ENCODE measurements around the gene SIRT3. TPM values are rescaled to one million over a fixed set of nuclear protein-coding genes. Genes with fewer than 3 reads are reported as not detected.

Gene SIRT3
- total and polyA plus RNA-seq, 4 donors, result 9.9 to 17.1 (median 14.6) TPM

DNA sequence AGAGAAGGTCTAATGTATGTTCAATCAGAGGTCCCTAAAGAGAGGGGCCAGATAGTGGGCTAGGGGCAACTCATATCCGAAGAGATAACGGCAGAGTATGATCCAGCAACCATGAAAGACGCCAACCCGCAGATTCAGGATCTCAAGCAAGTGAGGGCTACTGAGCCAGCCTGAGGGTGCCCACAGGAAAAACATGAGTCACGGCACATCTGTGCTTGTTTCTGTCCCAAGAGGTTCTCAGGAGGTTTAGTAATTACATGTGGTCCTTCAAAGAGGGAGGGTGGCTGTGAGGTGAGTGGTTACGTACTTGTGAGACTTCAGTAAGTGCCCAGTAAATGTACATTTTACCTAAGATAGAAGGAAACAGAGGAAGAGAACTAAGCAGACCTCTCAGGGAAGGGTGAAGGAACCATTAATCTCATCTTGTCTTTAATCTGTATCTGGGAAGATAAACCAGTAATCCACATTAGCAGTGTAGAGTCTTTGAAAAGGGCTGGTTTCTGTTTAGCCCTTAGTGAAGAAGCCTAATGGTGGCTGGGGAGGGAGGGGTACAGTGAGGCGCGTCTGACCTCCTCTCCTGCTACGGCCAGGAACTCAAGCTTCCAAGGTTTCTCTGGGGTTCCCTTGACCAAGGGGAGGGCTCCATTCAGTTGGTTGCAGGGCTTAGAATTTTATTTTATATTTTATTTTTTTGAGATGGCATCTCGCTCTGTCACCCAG lies 10.2 kb downstream of the SIRT3 start:
- Histone ChIP-seq H3K4me3 (ENCODE audit: low read depth in 1 of 3, low read length in 3 of 3) (no peak overlapping the region), H3K9ac (ENCODE audit: low read depth in 1 of 2, low read length in 2 of 2) (no peak overlapping the region), H3K36me3 (ENCODE audit: control insufficient read depth in 4 of 4, insufficient read depth in 3 of 4, low read depth in 1 of 4, low read length in 3 of 4) (peaks cover 0 to 17% (median 10%) of the 10 kb centered on the region in 4 donors), H3K9me3 (ENCODE audit: control insufficient read depth in 4 of 4, low read length in 3 of 4) (no peaks in the 10 kb centered on the region), H3K27ac (ENCODE audit: low read depth in 1 of 2, low read length in 2 of 2) (no peak overlapping the region), H3K27me3 (ENCODE audit: control insufficient read depth in 4 of 4, insufficient read depth in 4 of 4, low read length in 3 of 4) (no peaks in the 10 kb centered on the region), H3K4me1 (ENCODE audit: control insufficient read depth in 4 of 4, insufficient read depth in 4 of 4, low read length in 3 of 4) (no peaks in the 10 kb centered on the region)
- 96% methylated on average over 10 of the region's 10 CpGs for WGBS
- DNase-seq (ENCODE audit: low spot score), result no peak
- TF ChIP-seq HNF4G (IDR thresholded peaks at IDR 0.05) (no peak), HNF4A (conservative IDR thresholded peaks at IDR 0.05) (no peak), JUND (IDR thresholded peaks at IDR 0.05) (no peak), RXRA (IDR thresholded peaks at IDR 0.05) (no peak), EGR1 (IDR thresholded peaks at IDR 0.05; ENCODE audit: low read depth in 2 of 2) (no peak)
- TF ChIP-seq, protein P1, sequence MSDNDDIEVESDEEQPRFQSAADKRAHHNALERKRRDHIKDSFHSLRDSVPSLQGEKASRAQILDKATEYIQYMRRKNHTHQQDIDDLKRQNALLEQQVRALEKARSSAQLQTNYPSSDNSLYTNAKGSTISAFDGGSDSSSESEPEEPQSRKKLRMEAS (IDR thresholded peaks at IDR 0.05), result no peak
- TF ChIP-seq, protein P2, sequence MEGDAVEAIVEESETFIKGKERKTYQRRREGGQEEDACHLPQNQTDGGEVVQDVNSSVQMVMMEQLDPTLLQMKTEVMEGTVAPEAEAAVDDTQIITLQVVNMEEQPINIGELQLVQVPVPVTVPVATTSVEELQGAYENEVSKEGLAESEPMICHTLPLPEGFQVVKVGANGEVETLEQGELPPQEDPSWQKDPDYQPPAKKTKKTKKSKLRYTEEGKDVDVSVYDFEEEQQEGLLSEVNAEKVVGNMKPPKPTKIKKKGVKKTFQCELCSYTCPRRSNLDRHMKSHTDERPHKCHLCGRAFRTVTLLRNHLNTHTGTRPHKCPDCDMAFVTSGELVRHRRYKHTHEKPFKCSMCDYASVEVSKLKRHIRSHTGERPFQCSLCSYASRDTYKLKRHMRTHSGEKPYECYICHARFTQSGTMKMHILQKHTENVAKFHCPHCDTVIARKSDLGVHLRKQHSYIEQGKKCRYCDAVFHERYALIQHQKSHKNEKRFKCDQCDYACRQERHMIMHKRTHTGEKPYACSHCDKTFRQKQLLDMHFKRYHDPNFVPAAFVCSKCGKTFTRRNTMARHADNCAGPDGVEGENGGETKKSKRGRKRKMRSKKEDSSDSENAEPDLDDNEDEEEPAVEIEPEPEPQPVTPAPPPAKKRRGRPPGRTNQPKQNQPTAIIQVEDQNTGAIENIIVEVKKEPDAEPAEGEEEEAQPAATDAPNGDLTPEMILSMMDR (IDR thresholded peaks at IDR 0.05; ENCODE audit: low read depth, low read length, missing input control), result no peak
- TF ChIP-seq, protein P3, sequence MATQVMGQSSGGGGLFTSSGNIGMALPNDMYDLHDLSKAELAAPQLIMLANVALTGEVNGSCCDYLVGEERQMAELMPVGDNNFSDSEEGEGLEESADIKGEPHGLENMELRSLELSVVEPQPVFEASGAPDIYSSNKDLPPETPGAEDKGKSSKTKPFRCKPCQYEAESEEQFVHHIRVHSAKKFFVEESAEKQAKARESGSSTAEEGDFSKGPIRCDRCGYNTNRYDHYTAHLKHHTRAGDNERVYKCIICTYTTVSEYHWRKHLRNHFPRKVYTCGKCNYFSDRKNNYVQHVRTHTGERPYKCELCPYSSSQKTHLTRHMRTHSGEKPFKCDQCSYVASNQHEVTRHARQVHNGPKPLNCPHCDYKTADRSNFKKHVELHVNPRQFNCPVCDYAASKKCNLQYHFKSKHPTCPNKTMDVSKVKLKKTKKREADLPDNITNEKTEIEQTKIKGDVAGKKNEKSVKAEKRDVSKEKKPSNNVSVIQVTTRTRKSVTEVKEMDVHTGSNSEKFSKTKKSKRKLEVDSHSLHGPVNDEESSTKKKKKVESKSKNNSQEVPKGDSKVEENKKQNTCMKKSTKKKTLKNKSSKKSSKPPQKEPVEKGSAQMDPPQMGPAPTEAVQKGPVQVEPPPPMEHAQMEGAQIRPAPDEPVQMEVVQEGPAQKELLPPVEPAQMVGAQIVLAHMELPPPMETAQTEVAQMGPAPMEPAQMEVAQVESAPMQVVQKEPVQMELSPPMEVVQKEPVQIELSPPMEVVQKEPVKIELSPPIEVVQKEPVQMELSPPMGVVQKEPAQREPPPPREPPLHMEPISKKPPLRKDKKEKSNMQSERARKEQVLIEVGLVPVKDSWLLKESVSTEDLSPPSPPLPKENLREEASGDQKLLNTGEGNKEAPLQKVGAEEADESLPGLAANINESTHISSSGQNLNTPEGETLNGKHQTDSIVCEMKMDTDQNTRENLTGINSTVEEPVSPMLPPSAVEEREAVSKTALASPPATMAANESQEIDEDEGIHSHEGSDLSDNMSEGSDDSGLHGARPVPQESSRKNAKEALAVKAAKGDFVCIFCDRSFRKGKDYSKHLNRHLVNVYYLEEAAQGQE (IDR thresholded peaks at IDR 0.05), result no peak

DNA sequence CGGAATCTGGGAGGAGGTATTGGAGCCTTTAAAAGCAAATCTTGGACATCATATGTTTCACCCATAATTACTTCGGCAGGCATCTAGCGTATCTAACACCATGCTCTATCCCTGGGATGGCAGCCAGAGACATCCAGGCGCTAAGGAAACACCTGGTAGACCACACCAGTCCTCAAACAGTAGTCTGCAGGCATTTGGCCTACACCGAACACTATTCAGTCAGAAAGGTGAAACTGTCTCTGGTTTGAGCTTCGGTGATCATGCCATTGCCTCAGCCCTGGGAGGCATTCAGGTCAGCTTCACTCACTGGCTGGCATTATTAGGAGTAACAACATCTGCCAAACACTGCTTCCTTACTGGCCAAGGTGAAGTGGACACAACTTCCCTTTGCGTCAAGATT lies 11.7 kb downstream of the SIRT3 start:
- H3K9me3 ChIP-seq (ENCODE audit: control insufficient read depth in 4 of 4, low read length in 3 of 4), result no peaks in the 10 kb centered on the region
- no peak for DNase-seq (ENCODE audit: low spot score)
- no peak overlapping the region for H3K9ac ChIP-seq (ENCODE audit: low read depth in 1 of 2, low read length in 2 of 2)
- TF ChIP-seq HNF4A (conservative IDR thresholded peaks at IDR 0.05), result no peak
- TF ChIP-seq FOXA1 (IDR thresholded peaks at IDR 0.05), result no peak
- TF ChIP-seq RAD21 (IDR thresholded peaks at IDR 0.05), result no peak
- no peak for TF ChIP-seq NR2F2 (IDR thresholded peaks at IDR 0.05)
- no peak for TF ChIP-seq HNF4G (IDR thresholded peaks at IDR 0.05)
- no peak overlapping the region for H3K4me3 ChIP-seq (ENCODE audit: low read depth in 1 of 3, low read length in 3 of 3)
- H3K27ac ChIP-seq (ENCODE audit: low read depth in 1 of 2, low read length in 2 of 2), result no peak overlapping the region
- no peaks in the 10 kb centered on the region for H3K27me3 ChIP-seq (ENCODE audit: control insufficient read depth in 4 of 4, insufficient read depth in 4 of 4, low read length in 3 of 4)
- H3K4me1 ChIP-seq (ENCODE audit: control insufficient read depth in 4 of 4, insufficient read depth in 4 of 4, low read length in 3 of 4), result no peaks in the 10 kb centered on the region
- H3K36me3 ChIP-seq (ENCODE audit: control insufficient read depth in 4 of 4, insufficient read depth in 3 of 4, low read depth in 1 of 4, low read length in 3 of 4), result peaks cover 0 to 14% (median 6%) of the 10 kb centered on the region in 4 donors
- WGBS, result 90% methylated on average over 7 of the region's 7 CpGs

DNA sequence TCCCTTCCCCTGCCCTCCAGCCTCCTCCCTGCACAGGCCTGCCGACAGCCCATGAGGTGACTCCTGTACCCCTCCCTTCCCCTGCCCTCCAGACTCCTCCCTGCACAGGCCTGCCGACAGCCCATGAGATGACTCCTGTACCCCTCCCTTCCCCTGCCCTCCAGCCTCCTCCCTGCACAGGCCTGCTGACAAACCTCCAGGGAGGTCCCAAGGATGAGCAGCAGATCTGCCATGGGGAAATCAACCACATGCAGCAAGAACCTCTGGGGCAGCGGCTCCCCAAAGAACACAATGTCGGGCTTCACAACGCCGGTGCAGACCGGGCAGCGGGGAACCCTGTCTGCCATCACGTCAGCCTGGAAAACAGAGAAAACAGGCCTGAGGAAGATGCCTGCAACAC lies 12.3 kb downstream of the SIRT3 start:
- H3K27me3 ChIP-seq (ENCODE audit: control insufficient read depth in 4 of 4, insufficient read depth in 4 of 4, low read length in 3 of 4), result no peaks in the 10 kb centered on the region
- no peak for DNase-seq (ENCODE audit: low spot score)
- H3K4me3 ChIP-seq (ENCODE audit: low read depth in 1 of 3, low read length in 3 of 3), result no peak overlapping the region
- H3K36me3 ChIP-seq (ENCODE audit: control insufficient read depth in 4 of 4, insufficient read depth in 3 of 4, low read depth in 1 of 4, low read length in 3 of 4), result peaks cover 0 to 17% (median 6%) of the 10 kb centered on the region in 4 donors
- no peak overlapping the region for H3K9ac ChIP-seq (ENCODE audit: low read depth in 1 of 2, low read length in 2 of 2)
- no peaks in the 10 kb centered on the region for H3K9me3 ChIP-seq (ENCODE audit: control insufficient read depth in 4 of 4, low read length in 3 of 4)
- WGBS, result 94% methylated on average over 8 of the region's 9 CpGs
- no peak for TF ChIP-seq NR2F2 (IDR thresholded peaks at IDR 0.05)
- H3K27ac ChIP-seq (ENCODE audit: low read depth in 1 of 2, low read length in 2 of 2), result no peak overlapping the region
- H3K4me1 ChIP-seq (ENCODE audit: control insufficient read depth in 4 of 4, insufficient read depth in 4 of 4, low read length in 3 of 4), result no peaks in the 10 kb centered on the region
